ENCODE measurements around the gene PDE8B. TPM values are rescaled to one million over a fixed set of nuclear protein-coding genes. Genes with fewer than 3 reads are reported as not detected.
"Not testable (repeated sequence)": the region's sequence is repeated elsewhere in the genome, so short reads cannot be mapped to it uniquely, and the experiment has no call there.

The PDE8B gene
- total RNA-seq, 1 donor from 2014 or later: 7.8 TPM

- H3K4me3 Mint-ChIP-seq (ENCODE audit: unreplicated experiment): no peak overlapping the region
- H3K4me1 Mint-ChIP-seq (ENCODE audit: unreplicated experiment): no peaks in the 10 kb centered on the region
- DNase-seq (ENCODE audit: low spot score): no peak
- no peak overlapping the region for H3K27ac Mint-ChIP-seq (ENCODE audit: unreplicated experiment)
- no peaks in the 10 kb centered on the region for H3K36me3 Mint-ChIP-seq (ENCODE audit: low read depth, unreplicated experiment)
- no peaks in the 10 kb centered on the region for H3K9me3 Mint-ChIP-seq (ENCODE audit: unreplicated experiment)
- TF ChIP-seq, protein P1, sequence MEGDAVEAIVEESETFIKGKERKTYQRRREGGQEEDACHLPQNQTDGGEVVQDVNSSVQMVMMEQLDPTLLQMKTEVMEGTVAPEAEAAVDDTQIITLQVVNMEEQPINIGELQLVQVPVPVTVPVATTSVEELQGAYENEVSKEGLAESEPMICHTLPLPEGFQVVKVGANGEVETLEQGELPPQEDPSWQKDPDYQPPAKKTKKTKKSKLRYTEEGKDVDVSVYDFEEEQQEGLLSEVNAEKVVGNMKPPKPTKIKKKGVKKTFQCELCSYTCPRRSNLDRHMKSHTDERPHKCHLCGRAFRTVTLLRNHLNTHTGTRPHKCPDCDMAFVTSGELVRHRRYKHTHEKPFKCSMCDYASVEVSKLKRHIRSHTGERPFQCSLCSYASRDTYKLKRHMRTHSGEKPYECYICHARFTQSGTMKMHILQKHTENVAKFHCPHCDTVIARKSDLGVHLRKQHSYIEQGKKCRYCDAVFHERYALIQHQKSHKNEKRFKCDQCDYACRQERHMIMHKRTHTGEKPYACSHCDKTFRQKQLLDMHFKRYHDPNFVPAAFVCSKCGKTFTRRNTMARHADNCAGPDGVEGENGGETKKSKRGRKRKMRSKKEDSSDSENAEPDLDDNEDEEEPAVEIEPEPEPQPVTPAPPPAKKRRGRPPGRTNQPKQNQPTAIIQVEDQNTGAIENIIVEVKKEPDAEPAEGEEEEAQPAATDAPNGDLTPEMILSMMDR (IDR thresholded peaks at IDR 0.05; ENCODE audit: unreplicated experiment): no peak
- peaks cover 2% of the 10 kb centered on the region for H3K27me3 Mint-ChIP-seq (ENCODE audit: unreplicated experiment)
Observed at GRCh38 chr5:77376609-77377300, 166.3 kb downstream of the PDE8B start.

- no peaks in the 10 kb centered on the region for H3K36me3 Mint-ChIP-seq (ENCODE audit: low read depth, unreplicated experiment)
- H3K27ac Mint-ChIP-seq (ENCODE audit: unreplicated experiment): no peak overlapping the region
- DNase-seq (ENCODE audit: low spot score): no peak
- H3K27me3 Mint-ChIP-seq (ENCODE audit: unreplicated experiment): peaks cover 4% of the 10 kb centered on the region
- TF ChIP-seq, protein P1 (IDR thresholded peaks at IDR 0.05; ENCODE audit: unreplicated experiment): no peak
- no peak overlapping the region for H3K4me3 Mint-ChIP-seq (ENCODE audit: unreplicated experiment)
- H3K9me3 Mint-ChIP-seq (ENCODE audit: unreplicated experiment): no peaks in the 10 kb centered on the region
- no peaks in the 10 kb centered on the region for H3K4me1 Mint-ChIP-seq (ENCODE audit: unreplicated experiment)
Observed at GRCh38 chr5:77379558-77380061, 169.1 kb downstream of the PDE8B start.

GRCh38 chr5:77380636-77381035 is 170.2 kb downstream of the PDE8B start:
- TF ChIP-seq, protein P1 (IDR thresholded peaks at IDR 0.05; ENCODE audit: unreplicated experiment): no peak
- DNase-seq (ENCODE audit: low spot score): no peak
- no peaks in the 10 kb centered on the region for H3K36me3 Mint-ChIP-seq (ENCODE audit: low read depth, unreplicated experiment)
- no peaks in the 10 kb centered on the region for H3K9me3 Mint-ChIP-seq (ENCODE audit: unreplicated experiment)
- H3K27ac Mint-ChIP-seq (ENCODE audit: unreplicated experiment): no peak overlapping the region
- H3K27me3 Mint-ChIP-seq (ENCODE audit: unreplicated experiment): peaks cover 4% of the 10 kb centered on the region
- H3K4me3 Mint-ChIP-seq (ENCODE audit: unreplicated experiment): no peak overlapping the region
- H3K4me1 Mint-ChIP-seq (ENCODE audit: unreplicated experiment): no peaks in the 10 kb centered on the region

GRCh38 chr5:77383336-77383735 is 172.9 kb downstream of the PDE8B start:
- H3K27me3 Mint-ChIP-seq (ENCODE audit: unreplicated experiment); H3K36me3 Mint-ChIP-seq (ENCODE audit: low read depth, unreplicated experiment); H3K4me3 Mint-ChIP-seq (ENCODE audit: unreplicated experiment); H3K9me3 Mint-ChIP-seq (ENCODE audit: unreplicated experiment); H3K4me1 Mint-ChIP-seq (ENCODE audit: unreplicated experiment); DNase-seq (ENCODE audit: low spot score); H3K27ac Mint-ChIP-seq (ENCODE audit: unreplicated experiment): not testable (repeated sequence)

GRCh38 chr5:77386340-77386739 is 175.9 kb downstream of the PDE8B start:
- H3K9me3 Mint-ChIP-seq (ENCODE audit: unreplicated experiment); H3K4me1 Mint-ChIP-seq (ENCODE audit: unreplicated experiment); H3K27me3 Mint-ChIP-seq (ENCODE audit: unreplicated experiment); DNase-seq (ENCODE audit: low spot score); H3K36me3 Mint-ChIP-seq (ENCODE audit: low read depth, unreplicated experiment); H3K4me3 Mint-ChIP-seq (ENCODE audit: unreplicated experiment); H3K27ac Mint-ChIP-seq (ENCODE audit: unreplicated experiment): not testable (repeated sequence)

- H3K27ac Mint-ChIP-seq (ENCODE audit: unreplicated experiment): no peak overlapping the region
- H3K9me3 Mint-ChIP-seq (ENCODE audit: unreplicated experiment): no peaks in the 10 kb centered on the region
- TF ChIP-seq, protein P1 (IDR thresholded peaks at IDR 0.05; ENCODE audit: unreplicated experiment): no peak
- DNase-seq (ENCODE audit: low spot score): no peak
- no peaks in the 10 kb centered on the region for H3K27me3 Mint-ChIP-seq (ENCODE audit: unreplicated experiment)
- no peaks in the 10 kb centered on the region for H3K36me3 Mint-ChIP-seq (ENCODE audit: low read depth, unreplicated experiment)
- H3K4me3 Mint-ChIP-seq (ENCODE audit: unreplicated experiment): no peak overlapping the region
- no peaks in the 10 kb centered on the region for H3K4me1 Mint-ChIP-seq (ENCODE audit: unreplicated experiment)
Observed at GRCh38 chr5:77389746-77390145, 179.3 kb downstream of the PDE8B start.

All from endothelial cell (in vitro differentiated cells).